Erythroblast (primary cell): ENCODE results near the gene IGSF3.

Experiments used
- GATA1 ChIP-seq: IDR thresholded peaks from 2 replicates; pipeline ENCODE4 v1.6.1; 2011; ENCODE audit warnings: low read depth, mild to moderate bottlenecking, control low read depth, low read length, moderate library complexity
- POLR2A ChIP-seq: IDR thresholded peaks from 2 replicates; pipeline ENCODE4 v1.6.1; 2011; ENCODE audit warnings: mild to moderate bottlenecking, low read length

DNA sequence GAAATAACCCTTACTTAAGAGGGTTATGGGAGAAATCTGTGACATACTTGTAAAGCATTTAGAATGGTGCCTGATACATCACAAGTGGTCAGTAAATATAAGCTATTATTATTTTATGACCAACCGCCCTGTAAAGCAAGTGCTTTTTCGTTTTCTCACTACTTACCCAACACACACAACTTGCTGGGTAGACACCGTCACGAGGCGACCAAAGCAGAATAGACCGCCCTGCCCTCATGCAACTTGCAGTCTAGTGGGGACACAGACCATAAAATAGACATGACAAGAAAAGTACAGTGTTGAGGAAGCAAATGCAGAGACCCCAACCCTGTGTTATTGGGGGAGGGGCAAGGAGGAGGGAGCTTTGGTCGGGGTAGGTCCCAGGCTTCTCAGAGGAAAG is 744 bp upstream of the IGSF3 start:
- TF ChIP-seq POLR2A = no peak
- no peak for TF ChIP-seq GATA1
